Left renal pelvis (tissue), 4 donors: ENCODE data around the gene ZDHHC14. TPM values are rescaled to one million over a fixed set of nuclear protein-coding genes. Genes with fewer than 3 reads are reported as not detected.
"Not testable (repeated sequence)": the region's sequence is repeated elsewhere in the genome, so short reads cannot be mapped to it uniquely, and the experiment has no call there.

Source experiments
- DNase-seq, 4 donors: peaks; one replicate each; pipeline ENCODE4 v3.0.0-alpha.2; 2013; ENCODE audit warnings: low read depth in 4 of 4, low spot score in 3 of 4
- polyA plus RNA-seq, 4 donors: library from polyadenylated mRNA; unstranded; fragments of 120-200 nt; gene quantifications; one replicate each; pipeline ENCODE4 v1.2.1, GENCODE V29; 2013; ENCODE audit not compliant: insufficient read length in 4 of 4

Gene ZDHHC14
- polyA plus RNA-seq, 4 donors, result 14.3 to 25.1 (median 21.5) TPM

DNA sequence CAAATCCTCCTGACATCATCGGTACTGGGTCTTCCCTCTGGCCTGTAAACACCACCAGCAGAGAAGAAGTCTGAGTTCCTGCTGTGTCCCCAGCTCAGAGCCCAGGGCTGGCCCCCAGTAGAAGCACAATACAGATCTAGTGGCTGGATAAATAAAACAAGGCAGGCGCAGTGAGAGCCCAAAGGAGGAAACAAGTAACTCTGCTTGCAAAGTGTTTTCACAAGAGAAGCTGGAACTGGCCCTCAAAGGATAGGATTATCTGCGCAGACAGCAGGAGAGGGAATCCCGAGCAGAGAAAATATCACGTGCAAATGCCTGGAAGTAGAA, 205.1 kb downstream of the ZDHHC14 start:
- no peak for DNase-seq

DNA sequence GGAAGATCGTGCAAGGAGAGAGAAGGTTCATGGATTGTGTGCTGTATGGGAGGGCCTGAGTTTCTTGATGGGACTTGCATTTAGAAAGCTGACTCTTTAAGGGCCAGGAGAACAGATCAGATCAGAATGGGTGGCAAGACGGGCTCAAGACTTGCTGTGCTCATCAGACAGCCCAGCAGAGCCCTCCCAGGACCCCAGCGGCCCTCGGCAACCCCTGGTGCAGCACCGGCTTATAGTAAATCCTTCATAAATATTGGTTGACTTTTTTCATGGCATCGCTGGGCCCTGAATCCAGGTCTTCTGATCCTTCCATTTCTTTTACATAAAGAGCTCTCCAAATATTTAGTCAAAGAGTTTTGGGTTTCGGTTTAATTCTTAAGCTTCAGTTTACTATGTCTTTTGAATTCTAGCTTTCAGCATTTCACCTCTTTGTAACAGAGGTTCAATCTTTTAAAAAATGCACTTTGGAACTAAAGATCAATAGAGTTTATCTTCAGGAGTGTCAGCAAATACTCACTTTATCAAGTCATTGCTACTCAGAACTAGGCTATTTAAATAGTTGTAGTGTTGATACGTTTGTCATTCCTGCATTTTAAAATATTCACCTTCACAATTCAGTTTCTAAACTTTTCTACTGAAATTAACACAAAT, 205.6 kb downstream of the ZDHHC14 start:
- DNase-seq, result no peak

DNA sequence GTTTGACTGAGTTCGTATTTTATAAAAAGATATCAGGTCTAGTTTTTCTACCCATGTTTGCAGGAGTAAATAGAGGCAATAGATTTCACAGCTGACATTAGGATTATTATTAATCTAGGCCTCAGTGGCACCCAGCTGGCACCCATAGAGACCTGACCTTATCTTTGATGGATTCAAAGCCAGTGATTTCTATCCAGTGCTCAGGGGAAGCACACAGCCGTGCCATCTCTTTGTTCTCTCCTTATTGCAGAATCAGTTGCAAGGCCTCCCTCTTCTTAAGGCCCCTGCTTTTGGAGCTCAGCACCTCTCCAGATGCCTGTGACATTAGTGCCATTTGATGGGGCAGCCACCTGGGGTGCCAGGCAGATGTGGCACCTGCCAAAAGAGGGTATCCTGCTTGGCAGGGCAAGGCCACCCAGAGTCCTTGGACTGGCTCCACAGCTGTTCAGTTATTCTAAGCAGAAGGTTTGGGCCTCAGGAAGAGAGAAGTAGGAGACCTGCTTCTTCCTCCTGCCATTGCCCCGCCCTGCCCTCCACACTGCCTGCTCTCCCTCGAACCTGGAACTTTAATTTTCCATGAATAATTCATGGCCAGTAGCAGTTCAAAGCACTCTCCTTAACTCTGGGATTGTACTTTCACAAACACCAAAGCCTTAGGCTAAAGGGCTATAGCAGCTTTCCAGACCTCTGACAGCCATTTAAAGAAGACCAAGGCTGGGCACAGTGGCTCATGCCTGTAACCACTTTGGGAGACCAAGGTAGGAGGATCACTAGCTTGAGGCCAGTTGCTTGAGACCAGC, 206.3 kb downstream of the ZDHHC14 start:
- no peak for DNase-seq

DNA sequence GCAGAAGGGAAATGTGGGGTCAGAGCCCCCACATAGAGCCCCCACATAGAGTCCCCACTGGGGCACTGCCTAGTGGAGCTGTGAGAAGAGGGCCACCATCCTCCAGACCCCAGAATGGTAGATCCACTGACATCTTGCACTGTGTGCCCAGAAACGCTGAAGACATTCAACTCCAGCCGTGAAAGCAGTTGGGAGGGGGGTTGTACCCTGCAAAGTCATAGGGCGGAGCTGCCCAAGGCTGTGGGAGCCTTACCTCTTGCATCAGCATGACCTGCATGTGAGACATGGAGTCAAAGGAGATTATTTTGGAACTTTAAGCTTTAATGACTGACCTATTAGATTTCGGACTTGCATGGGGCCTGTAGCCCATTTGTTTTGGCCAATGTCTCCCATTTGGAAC, 209.7 kb downstream of the ZDHHC14 start:
- DNase-seq, result not testable (repeated sequence)

DNA sequence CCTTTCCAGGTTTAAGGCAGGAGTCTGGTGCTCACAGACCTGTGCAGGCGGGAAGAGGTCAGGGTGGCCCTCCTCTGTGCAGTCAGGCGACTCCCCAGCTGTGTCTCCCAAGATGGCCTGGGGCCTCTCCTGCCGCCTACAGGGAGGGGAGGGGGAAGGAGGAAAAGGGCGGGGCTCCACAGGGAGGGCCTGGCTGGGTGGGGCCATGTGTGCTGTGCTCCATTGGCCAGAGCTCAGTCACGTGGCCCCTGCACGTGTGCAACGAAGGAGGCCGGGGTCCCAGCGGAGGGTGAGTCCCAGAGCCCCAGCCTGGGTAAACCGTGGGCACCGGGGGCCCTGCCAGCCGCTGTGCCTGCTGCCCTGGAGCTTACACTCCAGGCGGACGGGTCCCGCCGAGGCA, 211.6 kb downstream of the ZDHHC14 start:
- no peak for DNase-seq

DNA sequence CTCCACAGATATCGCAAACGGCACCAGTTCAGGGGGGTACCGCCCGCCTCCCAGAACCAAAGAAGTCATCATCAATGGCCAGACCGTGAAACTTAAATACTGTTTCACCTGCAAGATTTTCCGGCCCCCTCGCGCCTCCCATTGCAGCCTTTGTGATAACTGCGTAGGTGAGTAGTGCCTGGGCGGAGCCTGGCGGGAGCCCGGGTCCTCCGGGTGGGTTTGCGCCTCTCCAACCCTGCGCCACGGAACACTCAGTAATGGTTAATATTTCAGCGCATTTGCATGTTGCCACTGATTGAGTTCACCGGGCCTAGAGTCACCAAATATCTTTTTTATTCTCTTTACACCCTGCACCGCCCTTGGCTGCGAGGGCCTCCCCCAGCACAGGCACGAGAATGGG, 212.0 kb downstream of the ZDHHC14 start:
- DNase-seq, result no peak

DNA sequence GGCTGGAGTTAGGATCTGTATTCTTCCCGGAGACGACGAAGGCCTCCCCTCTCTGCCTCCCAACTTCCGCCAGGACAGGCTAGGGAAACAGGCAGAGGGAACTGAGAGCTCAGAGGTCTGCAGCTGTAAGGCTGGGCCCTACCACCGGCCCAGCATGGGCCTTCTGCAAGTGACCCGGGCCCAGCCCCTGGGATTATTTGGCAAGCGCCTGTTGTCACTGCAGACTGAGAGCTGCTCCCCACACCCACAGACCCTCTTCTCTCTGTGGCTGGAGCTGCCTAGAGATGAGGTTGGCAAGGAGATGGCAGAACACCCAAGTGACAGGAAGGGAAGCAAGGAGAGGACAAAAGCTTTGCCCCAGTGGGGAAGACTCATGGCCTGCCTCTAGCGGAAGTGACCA, 212.6 kb downstream of the ZDHHC14 start:
- no peak for DNase-seq

DNA sequence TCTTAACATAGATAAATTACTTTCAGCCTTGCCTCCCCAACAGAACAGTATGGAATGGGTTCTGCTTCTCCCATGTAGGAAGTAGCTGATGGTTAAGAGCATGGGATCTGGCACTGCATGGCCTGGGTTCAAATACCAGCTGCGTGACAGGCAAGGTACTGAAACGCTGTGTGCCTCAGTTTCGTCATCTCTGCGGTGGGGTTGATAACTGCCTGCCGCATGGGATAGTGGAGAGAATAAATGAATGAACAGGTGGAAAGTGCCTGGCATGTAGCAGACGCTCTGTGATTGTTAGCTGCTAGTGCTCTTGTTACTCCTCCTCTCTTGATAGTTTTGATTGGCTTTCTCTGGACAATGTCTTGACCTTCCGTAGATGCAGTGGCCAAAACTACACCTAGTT, 213.3 kb downstream of the ZDHHC14 start:
- no peak for DNase-seq

DNA sequence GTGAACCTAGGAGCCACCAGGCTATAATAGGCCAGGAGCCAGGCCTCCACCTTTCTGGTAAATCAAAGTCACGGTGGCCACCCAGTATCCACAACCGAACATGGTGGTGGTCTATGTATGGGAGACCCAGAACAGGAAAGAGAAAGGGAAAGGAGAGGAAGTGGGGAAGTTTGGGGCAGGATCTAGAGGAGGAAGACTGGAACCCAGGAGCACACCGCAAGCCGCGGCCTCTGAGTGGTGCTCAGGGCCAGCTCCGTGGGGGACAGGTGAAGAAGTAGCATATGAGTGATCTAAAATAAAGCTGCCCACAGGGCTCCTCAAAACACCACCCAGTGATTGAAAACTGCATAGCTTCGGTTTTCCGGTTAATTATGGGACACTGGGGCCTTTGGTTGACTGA, 214.8 kb downstream of the ZDHHC14 start:
- no peak for DNase-seq

DNA sequence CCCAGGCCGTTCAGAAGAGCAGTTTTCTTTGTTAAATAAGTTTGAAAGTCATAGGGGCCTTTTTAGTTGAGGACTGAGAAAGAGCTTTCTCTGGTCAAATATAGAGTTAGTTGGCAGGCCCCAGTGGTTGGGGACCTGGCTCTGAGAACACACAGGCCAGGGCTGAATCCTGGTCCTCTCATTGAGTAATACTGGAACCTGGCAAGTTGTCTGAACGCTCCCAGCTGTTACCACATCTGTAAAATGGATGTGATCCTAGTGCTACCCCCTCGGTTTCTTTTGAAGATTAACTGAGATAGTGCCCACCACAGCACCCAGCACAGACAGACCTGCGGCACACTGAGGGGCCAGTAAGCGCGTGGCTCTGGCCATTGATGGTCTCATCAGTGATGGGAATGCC, 215.5 kb downstream of the ZDHHC14 start:
- DNase-seq, result no peak

DNA sequence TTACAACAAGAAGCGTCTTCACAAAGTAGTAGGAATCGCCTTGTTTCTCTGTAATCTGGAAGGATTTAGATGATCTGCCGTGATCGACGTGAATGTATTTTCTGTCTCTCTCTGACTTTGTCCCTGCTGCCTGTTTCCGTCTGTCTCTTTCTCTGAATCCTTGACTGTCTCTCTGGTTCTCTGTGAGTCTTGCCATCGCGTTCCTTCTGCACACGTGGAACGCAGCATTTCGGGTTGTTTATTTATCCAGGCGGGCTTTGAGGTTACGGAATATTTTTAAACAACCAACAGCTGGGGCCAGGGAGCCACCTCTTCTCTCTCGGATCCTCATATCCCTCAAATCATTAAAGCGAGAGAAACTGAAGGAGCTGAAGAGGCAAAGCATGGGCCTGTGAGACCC, 215.9 kb downstream of the ZDHHC14 start:
- DNase-seq, result no peak

DNA sequence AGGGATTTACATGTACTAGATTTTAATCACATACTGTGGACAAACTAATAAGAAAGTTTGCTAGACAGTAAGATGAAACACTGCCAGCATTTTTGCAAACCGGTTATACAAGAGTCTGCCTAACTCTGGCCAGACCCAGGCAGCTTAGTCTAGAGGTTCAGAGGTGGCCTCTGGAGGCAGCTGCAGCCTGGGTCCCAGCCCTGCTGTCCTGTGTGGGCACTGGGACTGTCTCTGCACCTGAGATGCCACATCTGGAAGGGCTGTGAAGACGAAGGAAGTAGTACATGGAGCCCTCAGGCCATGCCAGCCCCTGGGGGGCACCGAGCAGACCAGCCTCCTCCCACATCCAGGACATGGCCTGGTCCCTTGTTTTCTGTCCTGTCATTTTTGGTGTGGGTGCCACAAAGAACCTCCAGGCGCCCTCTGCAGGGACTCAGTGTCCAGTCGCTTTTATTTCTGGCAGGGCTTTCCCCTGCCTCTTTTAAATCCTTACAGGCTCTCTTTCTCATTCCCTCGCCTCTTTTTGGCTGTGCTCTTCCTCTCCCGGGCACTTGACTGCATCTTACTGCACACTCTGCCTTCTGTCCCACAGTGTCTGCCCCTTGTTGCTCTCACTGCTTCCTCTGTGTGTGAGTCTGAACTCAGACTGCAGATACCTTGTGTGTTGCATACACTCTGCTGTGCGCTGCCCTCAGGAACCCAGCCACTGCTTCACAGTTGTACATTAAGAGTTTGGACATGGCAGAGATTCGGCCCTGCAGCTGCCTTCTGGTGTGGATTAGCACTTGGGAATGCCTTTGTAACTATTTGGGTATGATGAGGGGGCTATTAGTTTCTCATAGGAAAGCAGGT, 216.7 kb downstream of the ZDHHC14 start:
- no peak for DNase-seq

DNA sequence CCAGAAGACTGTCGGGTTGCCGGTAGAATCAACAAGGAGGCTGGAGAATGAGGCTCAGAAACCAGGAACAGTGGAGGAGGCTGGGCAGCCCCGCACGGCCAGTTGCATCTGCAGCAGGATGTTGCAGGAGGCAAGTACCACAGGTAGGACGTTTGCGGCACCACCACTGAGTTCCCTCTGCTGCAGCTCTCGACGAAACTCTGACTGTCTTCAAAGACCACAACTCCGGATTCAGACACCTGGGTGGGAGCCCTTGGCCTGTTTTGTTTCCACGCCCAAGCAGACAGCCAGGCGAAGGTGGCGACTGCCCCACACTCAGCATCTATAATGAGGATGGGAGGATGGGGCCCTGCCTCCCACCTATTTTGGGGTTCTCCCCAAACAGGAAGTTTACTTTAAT, 218.2 kb downstream of the ZDHHC14 start:
- no peak for DNase-seq

DNA sequence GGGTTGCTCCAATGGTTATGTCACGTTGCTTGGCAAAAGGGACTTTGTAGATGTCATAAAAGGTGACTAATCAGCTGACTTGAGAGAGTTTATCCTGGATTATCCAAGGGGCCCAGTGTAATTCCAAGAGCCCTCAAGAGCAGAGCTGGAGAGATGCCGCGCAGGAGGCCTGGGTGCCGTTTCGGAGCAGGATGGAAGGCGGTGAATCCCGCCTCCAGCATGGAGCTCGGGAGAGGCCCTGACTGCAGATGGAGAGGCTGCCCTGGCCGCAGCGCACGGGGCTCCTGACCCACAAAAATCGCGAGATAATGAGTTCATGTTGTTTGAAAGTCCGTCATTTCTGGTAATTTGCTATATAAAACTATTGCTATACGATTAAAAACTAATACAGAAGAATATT, 219.8 kb downstream of the ZDHHC14 start:
- DNase-seq, result no peak

DNA sequence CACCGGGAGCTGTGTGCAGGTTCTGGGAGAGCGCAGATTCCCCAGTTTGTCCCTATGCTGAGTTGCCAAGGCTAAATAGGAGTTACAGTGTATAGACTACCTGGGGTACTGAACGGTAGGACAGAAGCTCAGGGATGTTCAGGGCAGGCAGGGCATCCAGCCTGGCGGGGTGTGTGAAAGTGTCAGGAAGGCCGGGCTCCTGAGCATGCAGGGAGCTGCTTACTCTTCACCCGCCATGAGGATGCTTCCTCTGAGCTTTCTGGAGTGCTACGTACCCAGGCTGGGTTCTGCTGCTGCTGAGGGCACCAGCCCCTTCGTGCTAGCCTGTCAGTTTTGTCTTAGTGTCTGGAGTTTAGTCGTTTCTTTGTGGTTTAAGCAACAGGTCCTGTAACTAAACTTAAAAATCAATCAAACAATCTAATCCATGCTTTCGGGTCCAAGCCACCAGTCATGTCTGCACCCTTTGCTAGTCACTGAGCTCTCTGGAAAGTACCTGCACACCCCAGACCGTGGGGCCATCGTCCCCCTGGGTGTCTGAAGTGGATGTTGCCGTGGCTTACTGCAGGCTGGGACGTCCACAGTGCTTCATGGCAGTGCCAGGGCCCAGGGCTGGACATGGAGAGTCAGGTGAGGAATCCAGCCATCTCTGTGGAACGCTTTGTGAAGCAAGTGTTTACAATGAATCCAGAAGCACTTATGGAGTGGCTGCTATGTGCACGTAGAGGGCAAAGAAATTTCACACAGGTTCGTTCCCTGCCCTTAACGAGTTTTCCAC, 221.7 kb downstream of the ZDHHC14 start:
- DNase-seq, result no peak

DNA sequence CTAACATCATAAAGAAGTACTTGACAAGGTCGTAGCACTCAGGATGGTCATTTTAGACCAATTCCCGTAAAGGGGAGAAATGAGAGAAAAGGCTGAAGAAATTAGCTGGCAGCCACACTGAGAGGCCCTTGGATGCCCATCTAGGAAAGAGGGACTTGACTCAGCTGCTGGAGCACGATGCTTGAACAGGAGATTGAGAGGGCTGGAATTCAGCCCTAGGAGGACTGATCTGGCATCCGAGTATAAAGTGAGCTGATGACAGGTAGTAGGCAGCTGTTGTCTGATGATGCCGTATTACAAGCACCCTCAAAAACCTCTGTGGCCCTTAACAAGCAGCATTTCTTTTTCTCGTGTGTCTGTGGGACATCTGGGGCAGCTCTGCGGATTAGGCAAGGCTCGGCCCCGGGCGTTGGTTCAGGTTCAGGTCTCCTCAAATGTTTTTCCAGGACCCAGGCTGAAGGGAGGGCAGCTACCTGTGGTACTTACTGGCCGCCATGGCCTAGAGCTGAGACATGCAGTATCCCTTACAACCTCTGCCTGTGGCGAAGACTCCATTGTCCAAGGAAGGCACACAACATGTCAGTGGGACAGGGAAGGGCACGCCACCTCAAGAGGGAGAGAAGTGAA, 222.4 kb downstream of the ZDHHC14 start:
- DNase-seq, result no peak

DNA sequence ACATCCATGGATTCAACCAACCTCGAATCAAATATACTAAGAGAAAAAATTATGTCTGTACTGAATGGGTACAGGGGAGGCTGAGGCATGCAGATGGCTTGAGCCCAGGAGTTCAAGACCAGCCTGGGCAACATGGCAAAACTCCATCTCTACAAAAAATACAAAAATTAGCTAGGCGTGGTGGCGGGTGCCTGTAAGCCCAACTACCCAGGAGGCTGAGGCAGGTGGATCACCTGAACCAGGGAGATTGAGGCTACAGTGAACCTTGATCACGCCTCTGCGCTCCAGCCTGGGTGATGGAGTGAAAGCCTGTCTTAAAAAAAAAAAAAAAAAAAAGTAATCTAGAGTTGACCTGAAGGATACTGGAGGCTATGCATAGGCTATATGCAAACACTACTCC, 223.0 kb downstream of the ZDHHC14 start:
- no peak for DNase-seq

DNA sequence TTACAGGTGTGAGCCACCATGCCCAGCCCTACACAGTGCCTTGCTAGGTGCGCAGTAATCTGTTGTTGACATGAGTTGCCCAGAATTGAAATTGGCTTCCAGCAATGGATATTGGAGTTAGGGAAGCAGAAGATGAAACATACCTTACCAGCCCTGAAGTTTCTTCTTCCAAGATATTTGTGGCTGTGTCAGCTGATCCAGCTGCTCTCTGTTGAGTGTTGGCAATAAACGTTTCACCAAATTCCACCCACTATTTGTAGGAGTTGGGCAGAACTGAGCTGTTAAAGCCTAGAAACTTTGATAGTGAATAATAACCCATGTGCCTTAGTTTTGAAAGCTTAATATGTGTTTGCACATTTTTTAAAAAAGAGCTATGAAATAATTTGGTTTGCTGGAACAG, 223.8 kb downstream of the ZDHHC14 start:
- DNase-seq, result no peak

DNA sequence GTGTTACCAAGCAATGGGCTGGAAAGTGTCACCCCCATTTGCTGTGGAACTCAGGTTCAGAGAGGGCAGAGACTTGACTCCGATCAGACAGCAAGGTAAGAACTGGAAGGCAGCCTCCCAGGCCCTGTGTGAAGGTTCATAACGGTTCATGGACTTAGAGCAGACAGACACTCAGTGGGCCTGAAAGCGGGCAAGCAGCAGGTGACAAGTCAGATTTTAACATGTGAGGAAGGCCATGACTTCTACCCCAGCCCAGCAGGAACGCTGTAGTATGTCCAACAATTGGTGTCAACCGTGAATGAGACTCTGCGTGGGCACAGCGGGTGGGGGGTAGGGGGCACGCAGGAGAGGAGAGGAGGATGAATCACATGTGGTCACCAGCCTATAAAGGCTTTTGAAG, 224.5 kb downstream of the ZDHHC14 start:
- no peak for DNase-seq

DNA sequence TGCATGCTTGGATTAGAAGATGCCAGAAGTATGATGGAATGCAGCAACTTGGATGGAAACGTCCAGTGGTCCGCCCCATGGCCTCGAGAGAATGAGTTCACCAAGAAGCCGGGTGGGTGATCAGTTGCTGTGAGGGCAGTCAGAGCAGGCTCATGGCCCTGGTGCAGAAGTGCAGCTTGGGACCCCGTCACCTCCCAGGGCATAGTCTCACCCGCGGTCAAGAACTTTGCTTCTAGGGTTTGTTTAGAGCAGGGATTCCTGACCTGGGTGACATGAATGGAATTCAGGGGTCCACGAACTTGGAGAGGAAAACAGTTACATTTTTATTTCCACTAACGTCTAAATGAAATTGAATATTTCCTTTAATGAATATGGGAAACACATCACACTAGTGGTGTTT, 225.5 kb downstream of the ZDHHC14 start:
- DNase-seq, result no peak
